ENCODE measurements around the gene KIF18B. TPM values are rescaled to one million over a fixed set of nuclear protein-coding genes. Genes with fewer than 3 reads are reported as not detected.

Gene KIF18B
- total RNA-seq, 2 experiments from 2014 or later, result 42.2 to 126 TPM

DNA sequence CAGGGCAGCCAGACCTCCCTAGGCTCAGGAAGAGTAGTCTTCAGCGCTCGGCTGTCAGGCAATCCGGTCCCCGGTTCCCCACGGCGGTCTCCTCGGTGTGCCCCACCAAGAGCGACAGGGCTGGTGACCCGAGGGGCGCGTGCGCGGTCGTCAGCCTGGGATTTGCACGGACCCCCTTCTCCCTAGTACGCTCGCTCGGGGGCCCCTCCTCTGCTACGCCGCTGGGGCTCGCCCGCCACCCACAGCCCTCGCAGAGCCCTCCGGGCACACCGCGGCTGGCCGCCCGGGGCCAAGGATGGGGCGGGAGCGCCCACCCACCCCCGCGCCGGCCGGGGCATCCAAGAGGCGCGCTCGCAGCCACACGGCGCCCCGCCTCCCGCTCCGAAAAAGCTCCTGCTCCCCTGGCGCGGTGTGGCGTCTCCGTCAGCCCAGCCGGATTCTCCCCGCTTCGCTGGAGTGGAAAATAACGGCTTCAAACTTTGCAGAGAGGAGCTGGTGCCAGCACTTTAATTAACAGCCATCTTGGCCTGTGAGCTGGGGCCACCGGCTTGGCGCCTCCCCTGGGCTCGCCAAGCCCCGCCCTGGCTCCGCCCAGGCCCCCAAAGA, 22.7 kb upstream of the KIF18B start:
- CTCF ChIA-PET (ENCODE audit: unreplicated experiment), result no interaction called here
- POLR2A ChIA-PET, result no interaction called here
- H4K20me1 ChIP-seq (ENCODE audit: insufficient read depth, low read length), result no peaks in the 10 kb centered on the region
- no peaks in the 10 kb centered on the region for H3K36me3 ChIP-seq (ENCODE audit: insufficient read depth, low read length)
- no peaks in the 10 kb centered on the region for H3K9me2 ChIP-seq (ENCODE audit: insufficient read depth, low read length)
- H3K4me3 ChIP-seq (ENCODE audit: low read depth, low read length, poor library complexity, severe bottlenecking), result no peak overlapping the region
- TF ChIP-seq EZH2phosphoT487 (IDR thresholded peaks at IDR 0.05; ENCODE audit: borderline replicate concordance, low read depth, low read length), result no peak
- TF ChIP-seq, protein P1, sequence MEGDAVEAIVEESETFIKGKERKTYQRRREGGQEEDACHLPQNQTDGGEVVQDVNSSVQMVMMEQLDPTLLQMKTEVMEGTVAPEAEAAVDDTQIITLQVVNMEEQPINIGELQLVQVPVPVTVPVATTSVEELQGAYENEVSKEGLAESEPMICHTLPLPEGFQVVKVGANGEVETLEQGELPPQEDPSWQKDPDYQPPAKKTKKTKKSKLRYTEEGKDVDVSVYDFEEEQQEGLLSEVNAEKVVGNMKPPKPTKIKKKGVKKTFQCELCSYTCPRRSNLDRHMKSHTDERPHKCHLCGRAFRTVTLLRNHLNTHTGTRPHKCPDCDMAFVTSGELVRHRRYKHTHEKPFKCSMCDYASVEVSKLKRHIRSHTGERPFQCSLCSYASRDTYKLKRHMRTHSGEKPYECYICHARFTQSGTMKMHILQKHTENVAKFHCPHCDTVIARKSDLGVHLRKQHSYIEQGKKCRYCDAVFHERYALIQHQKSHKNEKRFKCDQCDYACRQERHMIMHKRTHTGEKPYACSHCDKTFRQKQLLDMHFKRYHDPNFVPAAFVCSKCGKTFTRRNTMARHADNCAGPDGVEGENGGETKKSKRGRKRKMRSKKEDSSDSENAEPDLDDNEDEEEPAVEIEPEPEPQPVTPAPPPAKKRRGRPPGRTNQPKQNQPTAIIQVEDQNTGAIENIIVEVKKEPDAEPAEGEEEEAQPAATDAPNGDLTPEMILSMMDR (conservative IDR thresholded peaks at IDR 0.05; ENCODE audit: low read length), result no peak
- DNase-seq (ENCODE audit: low spot score), result no peak
- intact Hi-C loops (cut with micrococcal nuclease; ENCODE audit: unreplicated experiment), result no loop called here
- H3K4me1 ChIP-seq (ENCODE audit: insufficient read depth, low read length, poor library complexity, severe bottlenecking), result peaks cover 5% of the 10 kb centered on the region
- H3K4me2 ChIP-seq (ENCODE audit: low read length), result peak overlapping the region; percentile 25; the same call in 1 of the 2 replicates
- H2AFZ ChIP-seq (ENCODE audit: low read length), result no peak overlapping the region
- no peaks in the 10 kb centered on the region for H3K79me2 ChIP-seq (ENCODE audit: insufficient read depth, low read depth, low read length)
- BruUV-seq (replicated peaks), result no TSS peak
- H3K27ac ChIP-seq (ENCODE audit: low read depth, low read length, poor library complexity, severe bottlenecking), result no peak overlapping the region
- H3K9me3 ChIP-seq (ENCODE audit: low read length), result no peaks in the 10 kb centered on the region

DNA sequence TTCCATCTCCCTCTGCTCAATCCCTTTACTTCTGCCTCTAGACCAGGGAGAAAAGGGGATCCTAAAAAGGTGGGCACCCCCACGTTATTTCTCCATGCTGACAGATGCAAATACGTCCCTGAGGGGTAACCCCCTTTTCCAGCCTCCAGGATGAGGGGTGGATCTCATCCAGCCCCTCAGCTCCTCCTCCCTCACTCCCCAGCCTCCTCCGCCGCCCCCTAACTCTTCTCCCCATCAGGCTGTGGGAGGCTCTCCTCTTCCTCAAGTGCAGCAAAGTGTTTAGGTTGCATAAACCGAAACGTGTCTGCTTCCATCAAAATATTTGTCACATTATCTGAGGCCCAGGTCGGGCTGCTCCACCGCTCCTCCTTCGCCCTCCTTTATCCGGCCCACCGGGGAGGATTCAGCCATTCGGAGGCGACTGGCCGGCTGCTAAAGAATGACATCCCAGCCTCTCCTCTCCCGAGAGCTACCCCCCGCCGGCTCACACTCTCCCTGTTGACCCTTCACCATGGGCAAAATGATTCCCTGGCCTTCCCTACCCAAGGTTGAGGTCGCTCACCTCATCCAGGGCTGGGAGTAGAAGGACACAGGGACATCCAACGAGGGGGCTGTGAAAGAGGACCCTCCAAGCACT, 21.7 kb upstream of the KIF18B start:
- H3K4me3 ChIP-seq (ENCODE audit: low read depth, low read length, poor library complexity, severe bottlenecking), result no peak overlapping the region
- H3K79me2 ChIP-seq (ENCODE audit: insufficient read depth, low read depth, low read length), result no peaks in the 10 kb centered on the region
- BruUV-seq (replicated peaks), result no TSS peak
- ChIA-PET POLR2A (interaction anchor here (0.6 kb wide), 1 partner anchor 244 kb away, joined by 6 read pairs; no protein-coding TSS in a partner anchor), CTCF (ENCODE audit: unreplicated experiment) (no interaction called here)
- H3K4me1 ChIP-seq (ENCODE audit: insufficient read depth, low read length, poor library complexity, severe bottlenecking), result peaks cover 5% of the 10 kb centered on the region
- intact Hi-C loops (cut with micrococcal nuclease; ENCODE audit: unreplicated experiment), result no loop called here
- H3K9me3 ChIP-seq (ENCODE audit: low read length), result no peaks in the 10 kb centered on the region
- H3K36me3 ChIP-seq (ENCODE audit: insufficient read depth, low read length), result no peaks in the 10 kb centered on the region
- no peaks in the 10 kb centered on the region for H4K20me1 ChIP-seq (ENCODE audit: insufficient read depth, low read length)
- no peak overlapping the region for H2AFZ ChIP-seq (ENCODE audit: low read length)
- DNase-seq (ENCODE audit: low spot score), result no peak
- H3K9me2 ChIP-seq (ENCODE audit: insufficient read depth, low read length), result no peaks in the 10 kb centered on the region
- H3K4me2 ChIP-seq (ENCODE audit: low read length), result peak overlapping the region; percentile 97
- H3K27ac ChIP-seq (ENCODE audit: low read depth, low read length, poor library complexity, severe bottlenecking), result no peak overlapping the region
- no peak for TF ChIP-seq EZH2phosphoT487 (IDR thresholded peaks at IDR 0.05; ENCODE audit: borderline replicate concordance, low read depth, low read length)
- TF ChIP-seq, protein P1 (conservative IDR thresholded peaks at IDR 0.05; ENCODE audit: low read length), result no peak

Data from OCI-LY7 (cell line).